ENCODE data around the gene CASP3. TPM values are rescaled to one million over a fixed set of nuclear protein-coding genes. Genes with fewer than 3 reads are reported as not detected.
"Not testable (repeated sequence)": the region's sequence is repeated elsewhere in the genome, so short reads cannot be mapped to it uniquely, and the experiment has no call there.

The CASP3 gene
- total RNA-seq, 3 donors from 2014 or later (not counting 1 experiment from before 2014, with no cell fraction given) = 20.9 to 35.1 (median 30.2) TPM

GRCh38 chr4:184617600-184618196 is 31.5 kb downstream of the CASP3 start:
- H3K9me3 ChIP-seq (ENCODE audit: control insufficient read depth, insufficient read depth, low read length) = peaks cover 7% of the 10 kb centered on the region
- no peaks in the 10 kb centered on the region for H3K4me1 ChIP-seq (ENCODE audit: control insufficient read depth, insufficient read depth, low read length)
- Mint-ChIP-seq H3K27me3 (ENCODE audit: low read depth in 2 of 2) (no peaks in the 10 kb centered on the region), H3K27ac (peak overlapping the region in 1 of 2 donors; percentile 10), H3K36me3 (no peaks in the 10 kb centered on the region), H3K4me1 (no peaks in the 10 kb centered on the region), H3K4me3 (no peak overlapping the region), H3K9me3 (peaks cover 0 to 2% of the 10 kb centered on the region in 2 donors)
- no peak overlapping the region for H3K27ac ChIP-seq (ENCODE audit: low read length)
- H3K36me3 ChIP-seq (ENCODE audit: control insufficient read depth, insufficient read depth, low read length) = no peaks in the 10 kb centered on the region
- 92% methylated on average over 8 of the region's 9 CpGs for WGBS (ENCODE audit: insufficient coverage)
- no peak for DNase-seq
- no peak for ATAC-seq
- TF ChIP-seq CTCF (IDR thresholded peaks at IDR 0.05) = no peak
- H3K27me3 ChIP-seq (ENCODE audit: control insufficient read depth, insufficient read depth, low read length) = no peaks in the 10 kb centered on the region
- H3K4me3 ChIP-seq (ENCODE audit: low read length) = no peak overlapping the region
- intact Hi-C loops (cut with micrococcal nuclease) = no loop called here

GRCh38 chr4:184616633-184617551 is 32.4 kb downstream of the CASP3 start:
- no peaks in the 10 kb centered on the region for H3K36me3 Mint-ChIP-seq
- H3K4me3 ChIP-seq (ENCODE audit: low read length) = no peak overlapping the region
- H3K27me3 Mint-ChIP-seq (ENCODE audit: low read depth in 2 of 2) = no peaks in the 10 kb centered on the region
- no peaks in the 10 kb centered on the region for H3K4me1 ChIP-seq (ENCODE audit: control insufficient read depth, insufficient read depth, low read length)
- TF ChIP-seq CTCF (IDR thresholded peaks at IDR 0.05) = no peak
- H3K27ac ChIP-seq (ENCODE audit: low read length) = no peak overlapping the region
- DNase-seq = no peak
- peaks cover 0 to 2% of the 10 kb centered on the region in 2 donors for H3K9me3 Mint-ChIP-seq
- WGBS (ENCODE audit: insufficient coverage) = 83% methylated on average over 12 of the region's 12 CpGs
- H3K27me3 ChIP-seq (ENCODE audit: control insufficient read depth, insufficient read depth, low read length) = no peaks in the 10 kb centered on the region
- no peaks in the 10 kb centered on the region for H3K36me3 ChIP-seq (ENCODE audit: control insufficient read depth, insufficient read depth, low read length)
- peak overlapping the region in 1 of 2 donors; percentile 10 for H3K27ac Mint-ChIP-seq
- intact Hi-C loops (cut with micrococcal nuclease) = no loop called here
- no peak for ATAC-seq
- no peak overlapping the region for H3K4me3 Mint-ChIP-seq
- H3K9me3 ChIP-seq (ENCODE audit: control insufficient read depth, insufficient read depth, low read length) = peaks cover 7% of the 10 kb centered on the region
- H3K4me1 Mint-ChIP-seq = no peaks in the 10 kb centered on the region

GRCh38 chr4:184616168-184616567 is 33.1 kb downstream of the CASP3 start:
- H3K9me3 ChIP-seq (ENCODE audit: control insufficient read depth, insufficient read depth, low read length); H3K27me3 Mint-ChIP-seq (ENCODE audit: low read depth in 2 of 2); H3K27me3 ChIP-seq (ENCODE audit: control insufficient read depth, insufficient read depth, low read length); DNase-seq; H3K4me3 ChIP-seq (ENCODE audit: low read length); intact Hi-C loops (cut with micrococcal nuclease); H3K36me3 ChIP-seq (ENCODE audit: control insufficient read depth, insufficient read depth, low read length); H3K9me3 Mint-ChIP-seq; H3K4me1 Mint-ChIP-seq; H3K27ac ChIP-seq (ENCODE audit: low read length); H3K36me3 Mint-ChIP-seq; H3K4me3 Mint-ChIP-seq; H3K27ac Mint-ChIP-seq; ATAC-seq; H3K4me1 ChIP-seq (ENCODE audit: control insufficient read depth, insufficient read depth, low read length): not testable (repeated sequence)
- whole genome bisulfite sequencing (ENCODE audit: insufficient coverage) = 70% methylated on average over 1 of the region's 2 CpGs

GRCh38 chr4:184614509-184614908 is 34.7 kb downstream of the CASP3 start:
- no peaks in the 10 kb centered on the region for H3K36me3 ChIP-seq (ENCODE audit: control insufficient read depth, insufficient read depth, low read length)
- 100% methylated on average over 3 of the region's 3 CpGs for WGBS (ENCODE audit: insufficient coverage)
- no peak for DNase-seq
- H3K27me3 ChIP-seq (ENCODE audit: control insufficient read depth, insufficient read depth, low read length) = no peaks in the 10 kb centered on the region
- H3K4me1 Mint-ChIP-seq = no peaks in the 10 kb centered on the region
- no peak overlapping the region for H3K4me3 ChIP-seq (ENCODE audit: low read length)
- intact Hi-C loops (cut with micrococcal nuclease) = no loop called here
- no peak for ATAC-seq
- H3K36me3 Mint-ChIP-seq = no peaks in the 10 kb centered on the region
- H3K9me3 ChIP-seq (ENCODE audit: control insufficient read depth, insufficient read depth, low read length) = peaks cover 7% of the 10 kb centered on the region
- no peaks in the 10 kb centered on the region for H3K27me3 Mint-ChIP-seq (ENCODE audit: low read depth in 2 of 2)
- no peak overlapping the region for H3K27ac Mint-ChIP-seq
- peaks cover 0 to 2% of the 10 kb centered on the region in 2 donors for H3K9me3 Mint-ChIP-seq
- H3K4me1 ChIP-seq (ENCODE audit: control insufficient read depth, insufficient read depth, low read length) = no peaks in the 10 kb centered on the region
- no peak for TF ChIP-seq CTCF (IDR thresholded peaks at IDR 0.05)
- H3K27ac ChIP-seq (ENCODE audit: low read length) = no peak overlapping the region
- H3K4me3 Mint-ChIP-seq = no peak overlapping the region

Data from natural killer cell (primary cell).